ENCODE results near the gene SEM1.
"Not testable (repeated sequence)": the region's sequence is repeated elsewhere in the genome, so short reads cannot be mapped to it uniquely, and the experiment has no call there.

SEM1 gene

DNA sequence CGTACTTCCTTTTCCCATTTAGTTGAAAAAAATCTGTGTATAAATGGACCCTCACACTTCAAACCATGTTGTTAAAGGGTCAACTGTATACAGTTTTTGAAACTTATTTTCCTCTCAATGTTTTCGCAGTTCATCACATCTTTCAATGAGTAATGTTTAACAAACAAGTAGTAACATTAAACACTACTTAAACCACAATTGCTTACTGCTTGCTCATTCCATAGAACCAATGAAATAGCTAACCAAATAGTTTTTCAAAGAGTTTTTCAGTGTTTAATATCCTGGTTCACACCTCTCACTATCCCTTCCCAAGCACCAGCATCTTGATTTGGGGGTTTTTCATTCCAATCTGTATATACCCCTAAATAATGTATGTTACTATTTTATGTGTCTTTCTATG lies 9.1 kb downstream of the SEM1 start:
- no peak for DNase-seq

DNA sequence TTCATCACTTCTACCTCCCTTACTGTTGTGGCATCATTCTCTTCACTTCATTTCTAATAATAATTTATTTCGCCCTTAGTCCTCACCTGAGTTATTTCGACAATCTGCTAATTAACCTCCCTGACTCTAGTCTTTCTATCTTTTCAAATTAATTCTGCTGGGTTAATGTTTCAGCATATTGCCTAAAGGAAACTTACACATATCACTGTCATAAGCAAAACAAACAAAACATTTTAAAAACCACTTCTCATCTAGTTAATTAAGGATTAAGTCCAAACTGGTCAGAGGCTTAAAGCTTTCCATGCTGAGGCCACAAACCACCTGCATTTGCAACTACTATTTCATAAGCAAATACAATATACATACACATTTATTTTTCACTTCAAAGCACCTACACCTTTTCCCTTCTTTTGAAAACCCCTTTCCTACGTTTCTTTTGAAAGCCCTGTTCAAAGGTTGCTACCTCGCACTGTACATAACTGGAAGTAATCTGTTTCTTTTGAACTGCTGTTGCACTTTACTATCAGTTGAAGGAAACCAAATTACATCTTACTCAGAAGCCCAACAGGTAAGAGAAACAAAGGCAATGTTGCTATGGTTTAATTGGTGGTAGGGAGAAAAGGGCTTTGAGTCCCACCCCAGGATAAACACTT lies 10.3 kb downstream of the SEM1 start:
- no peak for DNase-seq

DNA sequence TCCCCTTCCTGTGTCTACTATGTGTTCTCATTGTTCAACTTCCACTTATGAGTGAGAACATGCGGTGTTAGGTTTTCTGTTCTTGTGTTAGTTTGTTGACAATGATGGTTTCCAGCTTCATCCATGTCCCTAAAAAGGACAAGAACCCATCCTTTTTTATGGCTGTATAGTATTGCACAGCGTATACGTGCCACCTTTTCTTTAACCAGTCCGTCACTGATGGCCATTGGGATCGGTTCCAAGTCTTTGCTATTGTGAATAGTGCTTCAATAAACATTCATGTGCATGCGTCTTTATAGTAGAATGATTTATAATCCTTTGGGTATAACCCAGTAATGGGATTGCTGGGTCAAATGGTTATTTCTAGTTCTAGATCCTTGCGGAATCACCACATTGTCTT lies 11.2 kb downstream of the SEM1 start:
- DNase-seq = not testable (repeated sequence)

DNA sequence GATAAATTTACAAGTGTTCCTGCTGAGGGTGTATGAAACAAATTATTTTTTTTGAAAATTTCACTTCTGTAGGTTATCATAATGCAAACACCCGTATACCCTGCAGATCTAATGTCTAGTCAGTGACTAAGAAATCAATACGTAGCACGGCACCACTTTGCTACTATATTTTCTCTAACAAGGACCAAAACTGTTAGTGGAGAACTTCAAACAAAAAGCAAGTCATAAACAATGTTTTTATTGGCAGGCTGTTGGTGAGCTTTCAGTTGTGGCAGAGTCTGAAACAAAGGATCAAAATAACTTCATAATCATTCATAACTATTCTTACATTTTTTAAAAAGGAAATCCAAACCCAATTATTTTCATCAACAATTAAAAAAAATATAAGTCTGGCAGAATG lies 11.8 kb downstream of the SEM1 start:
- DNase-seq = no peak

DNA sequence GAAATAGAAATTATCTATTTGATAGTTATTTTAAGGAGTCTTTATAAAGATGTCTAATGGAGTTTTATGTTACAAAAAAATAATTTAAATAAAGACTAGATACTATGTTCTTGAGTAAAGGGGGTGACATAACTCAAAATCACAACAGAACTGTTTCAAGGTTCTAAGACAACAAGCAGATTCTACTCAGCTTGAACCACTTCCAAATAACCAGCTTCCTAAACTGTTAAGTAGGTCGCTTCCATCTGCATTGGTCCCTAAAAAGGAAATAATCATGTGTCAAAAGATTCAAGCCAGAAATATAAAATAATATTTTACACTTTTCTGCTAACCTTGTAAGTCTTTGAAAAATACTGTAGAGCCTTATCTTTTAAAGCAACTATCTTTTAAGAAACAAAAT lies 14.1 kb downstream of the SEM1 start:
- no peak for DNase-seq

DNA sequence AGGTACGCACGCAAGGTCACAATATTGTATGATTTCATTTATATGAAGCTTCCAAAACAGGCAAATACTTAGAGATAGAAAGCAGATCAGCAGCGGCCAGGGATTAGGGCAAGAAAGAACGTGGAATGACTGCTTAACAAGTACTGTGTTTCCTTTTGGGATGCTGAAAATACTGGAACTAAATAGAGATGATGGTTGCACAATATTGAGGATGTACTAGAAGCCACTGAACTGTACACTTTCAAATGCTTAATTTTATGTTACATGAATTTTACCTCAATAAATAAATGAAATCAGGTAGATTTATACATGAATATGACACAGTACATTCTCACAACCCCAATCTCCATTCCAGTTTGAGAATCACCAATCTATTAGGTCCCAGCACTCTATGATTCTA lies 15.6 kb downstream of the SEM1 start:
- DNase-seq = no peak

DNA sequence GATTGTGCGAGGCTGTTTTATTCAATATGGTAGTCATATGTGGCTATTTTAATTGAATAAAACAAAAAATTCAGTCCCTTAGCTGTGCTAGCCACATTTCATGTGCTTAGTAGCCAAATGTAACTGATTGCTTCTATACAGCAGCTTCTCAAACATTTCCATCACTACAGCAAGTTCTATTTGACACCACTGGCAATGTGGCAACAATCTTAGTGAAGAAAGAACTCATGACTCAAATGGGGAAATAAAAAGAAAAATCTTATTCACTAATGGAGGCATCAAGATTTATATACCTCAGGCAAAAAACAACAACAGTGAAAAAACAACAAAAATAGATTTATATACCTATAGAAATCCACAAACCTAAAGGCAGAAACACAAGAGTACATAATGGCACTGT lies 17.9 kb downstream of the SEM1 start:
- no peak for DNase-seq

DNA sequence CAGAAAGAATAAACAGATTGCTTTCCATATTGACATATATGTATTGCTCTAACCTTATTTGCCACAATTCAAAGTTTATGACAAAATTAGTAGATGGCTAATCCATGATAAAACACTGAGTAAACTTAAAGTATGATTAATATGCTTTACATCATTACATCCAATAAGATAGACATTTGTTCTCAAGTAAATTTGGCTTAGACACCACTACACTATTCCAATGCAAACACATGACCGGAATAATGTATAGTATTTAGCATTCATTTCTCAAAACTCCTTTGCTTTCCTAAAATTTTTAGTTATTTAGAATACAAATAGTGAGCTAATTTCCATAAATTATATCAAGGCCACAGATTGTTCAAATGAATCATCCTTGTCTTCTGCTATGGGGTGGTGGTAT lies 20.2 kb downstream of the SEM1 start:
- no peak for DNase-seq

DNA sequence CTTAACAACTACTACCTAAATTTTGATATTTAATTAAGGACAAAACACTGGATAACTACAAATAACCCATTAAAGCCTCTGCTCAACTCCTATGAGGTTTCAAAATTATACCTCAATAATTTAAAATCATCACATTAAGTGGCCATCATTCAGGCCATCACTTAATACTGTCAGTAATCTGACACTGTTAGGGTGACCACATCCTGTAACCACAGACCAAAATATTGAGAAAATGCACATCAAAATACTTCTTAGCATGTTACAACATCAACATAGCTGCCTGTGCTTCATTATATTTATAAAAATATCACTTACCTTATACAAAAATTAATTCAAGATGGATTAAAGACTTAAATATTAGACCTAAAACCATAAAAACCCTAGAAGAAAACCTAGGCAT lies 23.3 kb downstream of the SEM1 start:
- DNase-seq = no peak

DNA sequence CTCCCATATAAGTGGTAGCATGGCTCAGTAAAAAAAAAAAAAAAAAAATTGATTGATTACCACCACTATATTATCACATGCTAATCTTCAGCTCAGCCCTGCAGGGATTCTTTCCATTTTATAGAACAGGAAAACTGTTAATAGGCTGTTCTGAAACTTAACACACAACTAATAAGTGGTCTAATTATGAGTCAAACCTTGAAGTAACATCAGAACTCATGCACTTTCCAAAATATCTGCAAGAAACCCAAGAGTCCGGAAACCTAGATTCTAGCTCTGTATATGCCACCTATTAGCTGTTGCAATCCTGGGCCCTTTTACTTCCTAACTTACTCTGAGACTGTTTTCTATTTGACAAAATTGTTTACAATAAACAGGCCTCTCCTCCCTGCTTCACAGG lies 23.9 kb downstream of the SEM1 start:
- no peak for DNase-seq

DNA sequence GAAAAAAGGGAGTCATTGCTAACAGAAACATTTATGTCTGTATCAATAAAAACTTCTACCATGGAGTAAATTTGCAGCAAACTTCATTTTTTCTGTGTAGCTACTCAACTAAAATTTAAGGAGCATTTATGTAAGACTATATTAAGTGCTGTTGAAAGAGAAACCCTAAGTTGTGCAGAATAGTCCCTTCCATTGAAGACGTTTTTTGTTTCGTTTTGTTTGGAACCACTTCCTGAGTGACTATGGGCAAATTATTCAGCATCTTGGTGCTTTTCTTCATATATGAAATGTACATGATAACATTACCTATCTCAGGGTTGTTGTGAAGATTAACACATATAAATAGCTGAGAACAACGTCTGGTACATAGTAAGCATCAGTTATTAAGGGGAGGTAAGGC lies 24.3 kb downstream of the SEM1 start:
- no peak for DNase-seq

DNA sequence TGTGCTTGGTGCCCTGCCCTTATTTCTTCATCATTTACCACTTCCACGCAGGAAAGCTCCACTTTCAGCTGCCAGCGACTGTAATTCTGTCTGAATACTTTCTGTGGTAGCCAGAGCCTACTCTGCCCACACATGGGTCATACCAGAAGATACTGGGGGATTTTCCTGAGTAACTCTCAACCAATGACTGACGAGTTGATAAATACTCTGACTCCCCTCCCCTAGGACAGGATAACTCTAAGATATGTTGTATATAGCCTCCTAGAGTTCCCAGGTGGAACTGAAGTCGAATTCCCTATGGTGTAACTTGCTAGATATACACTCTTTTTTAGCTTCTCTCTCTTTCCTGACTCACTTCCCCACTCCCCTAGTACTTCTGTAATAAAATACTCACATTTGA lies 29.8 kb downstream of the SEM1 start:
- DNase-seq = no peak

DNA sequence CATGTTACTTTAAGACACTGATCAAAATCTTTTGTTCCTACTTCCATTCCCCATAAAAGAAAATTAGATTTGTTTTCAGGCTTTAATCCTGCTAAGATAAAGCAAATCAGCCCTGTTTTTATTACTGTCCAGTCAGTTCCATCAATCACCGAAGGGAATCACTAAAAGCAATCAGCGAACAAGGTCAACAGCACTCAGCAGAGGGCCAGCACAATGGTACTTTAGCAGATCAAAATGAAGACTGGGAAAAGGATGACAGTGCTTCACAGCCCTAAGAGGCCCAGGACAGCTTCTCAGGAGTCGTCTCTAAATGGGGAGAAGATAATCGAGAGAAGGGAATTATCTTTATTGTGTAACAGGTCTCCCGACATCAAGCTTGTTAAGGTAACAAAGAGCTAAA lies 32.7 kb downstream of the SEM1 start:
- no peak for DNase-seq

DNA sequence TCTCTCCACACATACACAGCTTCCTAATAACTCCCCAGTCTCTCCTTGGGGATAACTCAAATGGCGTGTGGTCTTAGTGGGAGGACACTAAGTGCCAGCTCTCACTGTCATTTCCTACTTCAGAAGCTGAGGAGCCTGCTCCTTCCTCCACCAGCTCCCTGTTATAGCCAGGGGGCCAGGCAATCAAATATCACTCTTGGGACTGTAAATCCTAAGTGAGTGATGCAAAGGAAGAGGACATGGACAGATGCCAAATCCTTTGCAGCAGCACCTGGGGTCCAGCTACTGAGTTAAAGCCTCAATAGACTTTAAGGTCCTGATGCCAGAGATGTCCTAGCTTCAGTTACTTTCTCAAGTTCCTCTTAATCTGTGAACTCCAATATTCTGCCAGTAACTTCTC lies 34.1 kb downstream of the SEM1 start:
- no peak for DNase-seq

DNA sequence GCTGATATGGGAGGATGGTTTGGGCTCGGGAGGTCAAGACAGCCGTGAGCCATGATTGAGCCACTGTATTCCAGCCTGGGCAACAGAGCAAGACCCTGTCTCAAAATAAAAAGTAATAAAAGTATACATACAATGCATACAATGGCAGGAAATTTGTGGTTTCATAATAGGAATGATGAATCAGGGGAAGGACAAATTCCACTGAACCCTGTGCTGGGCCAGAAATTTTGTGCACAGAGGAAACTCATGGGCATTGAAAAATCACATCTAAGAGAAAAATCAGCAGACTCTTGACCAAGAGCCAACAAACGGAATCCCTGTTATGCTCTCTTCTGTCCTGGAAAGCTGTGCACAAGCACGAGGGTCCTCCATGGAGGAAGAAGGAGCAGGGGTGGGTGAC lies 35.1 kb downstream of the SEM1 start:
- DNase-seq = no peak

DNA sequence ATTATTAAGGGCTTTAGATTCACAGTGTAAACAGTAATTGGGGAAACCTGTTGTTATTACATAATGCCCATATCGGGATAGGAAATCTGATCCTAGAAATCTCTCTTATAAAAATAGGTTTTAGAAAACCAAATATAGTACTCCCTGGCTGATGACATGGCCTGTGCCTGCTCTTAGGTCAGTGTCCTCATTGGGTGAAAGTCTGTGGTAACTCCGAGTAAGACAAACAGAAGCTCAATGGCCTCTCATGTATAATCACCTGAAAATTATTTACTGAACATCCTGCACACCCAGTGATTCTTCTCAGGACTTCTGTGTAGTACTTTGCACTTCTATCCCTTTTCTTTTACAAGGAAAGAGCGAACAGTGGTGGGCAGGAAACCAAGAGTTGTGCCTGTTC lies 37.8 kb downstream of the SEM1 start:
- no peak for DNase-seq

DNA sequence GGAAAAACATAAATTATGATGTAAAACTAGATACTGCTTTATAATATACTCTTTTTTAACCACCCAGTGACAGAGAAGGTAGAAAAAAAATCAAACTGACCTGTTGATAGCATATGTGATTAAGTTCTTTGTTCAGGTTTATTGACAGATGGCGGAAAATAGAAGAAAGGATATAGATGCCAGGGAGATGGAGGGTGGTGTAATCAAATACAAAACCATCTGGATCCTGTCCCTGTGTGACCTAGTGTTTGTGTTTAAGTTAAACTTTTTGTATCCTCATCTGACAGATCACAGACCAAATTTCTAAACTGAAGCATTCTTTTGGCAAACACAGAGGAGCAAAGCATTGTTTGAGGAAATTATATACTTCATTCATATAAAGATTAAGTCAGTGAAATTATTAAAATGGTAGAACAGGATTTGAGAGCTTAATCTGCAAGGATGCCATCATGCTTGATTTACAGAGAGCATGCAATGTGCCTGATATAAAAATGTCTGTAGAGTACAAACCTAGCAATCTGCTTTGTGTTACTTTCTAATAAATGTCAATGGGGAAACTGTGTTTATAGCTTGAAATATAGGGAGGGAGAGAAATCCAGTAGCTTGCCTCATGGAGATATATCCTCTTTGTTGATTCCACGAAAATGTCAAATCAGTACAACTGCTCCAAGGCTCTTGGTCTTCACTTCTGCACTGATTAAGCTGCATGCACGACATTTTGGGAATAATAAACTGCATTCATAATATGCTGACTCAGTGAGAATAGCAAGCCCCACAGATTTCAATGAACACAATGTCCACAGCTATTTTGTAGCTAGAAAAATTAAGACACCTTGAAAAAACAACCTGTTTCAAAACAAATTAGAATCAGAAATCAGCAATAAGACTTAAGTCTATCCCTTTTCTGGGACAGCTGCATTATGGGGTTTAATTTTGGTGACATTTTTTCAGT lies 39.0 kb downstream of the SEM1 start:
- no peak for DNase-seq

DNA sequence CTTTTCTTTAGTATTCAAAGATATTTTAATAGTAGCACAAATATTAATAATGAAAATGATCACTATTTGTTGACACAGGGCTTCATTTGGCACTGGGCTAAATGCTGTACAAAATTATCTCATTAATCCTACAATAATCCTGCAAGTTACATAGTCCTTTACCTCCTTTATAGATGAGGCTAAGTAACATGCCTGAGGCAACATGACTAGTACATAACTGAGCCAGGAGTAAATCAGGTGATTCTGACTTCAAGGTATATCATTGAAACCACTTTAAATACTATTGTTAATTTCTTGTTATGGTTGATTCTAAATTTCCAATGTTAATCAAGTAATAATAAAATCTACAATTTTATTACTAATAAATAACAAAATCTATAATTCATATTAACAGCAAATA lies 39.8 kb downstream of the SEM1 start:
- DNase-seq = no peak

DNA sequence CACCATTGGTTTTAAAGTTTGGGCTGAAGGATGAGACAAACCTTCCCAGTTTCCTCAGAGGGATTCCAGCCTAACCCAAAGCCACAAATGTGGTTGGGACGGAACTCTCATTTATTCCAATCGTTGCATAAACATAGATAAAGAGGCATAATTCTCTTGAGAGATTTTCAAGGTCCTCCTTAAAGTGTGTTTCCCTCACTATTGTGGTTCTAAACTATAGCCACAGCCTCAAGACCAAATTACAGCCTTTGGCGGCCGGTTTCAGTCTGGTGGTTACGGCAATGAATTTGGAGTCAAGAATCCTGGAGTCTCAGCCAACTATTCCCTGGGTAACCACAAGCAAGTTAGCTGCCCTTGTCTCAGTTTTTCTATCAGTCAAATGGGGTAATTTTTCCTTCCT lies 42.6 kb downstream of the SEM1 start:
- no peak for DNase-seq

DNA sequence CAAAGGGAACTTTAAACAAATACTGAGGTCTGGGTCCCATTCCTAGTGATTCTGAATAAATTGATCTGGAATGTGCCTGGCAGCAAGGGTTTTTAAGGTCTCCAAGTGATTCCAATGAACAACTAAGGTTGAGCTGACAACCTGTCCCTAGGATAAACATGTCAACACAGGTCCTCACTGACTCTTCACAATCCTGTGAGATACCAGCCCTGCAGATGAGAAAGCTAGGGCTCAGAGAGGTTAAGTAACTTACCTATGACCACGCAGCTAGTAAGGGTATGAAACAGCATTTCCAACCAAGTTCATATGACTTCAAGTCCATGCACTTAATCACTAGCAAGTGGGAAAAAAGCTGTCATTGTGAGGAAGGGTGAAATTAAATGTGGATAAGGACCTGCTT lies 44.0 kb downstream of the SEM1 start:
- no peak for DNase-seq

DNA sequence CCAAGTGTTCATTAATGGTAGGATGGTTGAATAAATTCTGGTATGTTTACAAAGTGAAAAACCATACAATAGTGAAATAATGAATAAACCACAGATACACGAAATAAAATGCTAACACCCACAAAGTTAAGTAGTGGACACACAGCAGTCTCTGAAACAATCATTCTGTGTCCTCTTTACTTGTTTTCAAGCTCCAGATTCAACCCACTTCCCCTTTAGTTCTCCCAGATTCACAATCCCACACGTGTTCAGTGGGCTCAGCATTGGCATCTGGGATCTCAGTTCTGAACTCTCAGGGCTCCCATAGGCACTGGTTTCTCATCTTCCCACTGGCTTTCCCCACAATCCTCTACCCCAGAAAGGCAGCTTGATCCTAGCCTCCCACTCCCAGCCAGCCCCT lies 44.9 kb downstream of the SEM1 start:
- no peak for DNase-seq

DNA sequence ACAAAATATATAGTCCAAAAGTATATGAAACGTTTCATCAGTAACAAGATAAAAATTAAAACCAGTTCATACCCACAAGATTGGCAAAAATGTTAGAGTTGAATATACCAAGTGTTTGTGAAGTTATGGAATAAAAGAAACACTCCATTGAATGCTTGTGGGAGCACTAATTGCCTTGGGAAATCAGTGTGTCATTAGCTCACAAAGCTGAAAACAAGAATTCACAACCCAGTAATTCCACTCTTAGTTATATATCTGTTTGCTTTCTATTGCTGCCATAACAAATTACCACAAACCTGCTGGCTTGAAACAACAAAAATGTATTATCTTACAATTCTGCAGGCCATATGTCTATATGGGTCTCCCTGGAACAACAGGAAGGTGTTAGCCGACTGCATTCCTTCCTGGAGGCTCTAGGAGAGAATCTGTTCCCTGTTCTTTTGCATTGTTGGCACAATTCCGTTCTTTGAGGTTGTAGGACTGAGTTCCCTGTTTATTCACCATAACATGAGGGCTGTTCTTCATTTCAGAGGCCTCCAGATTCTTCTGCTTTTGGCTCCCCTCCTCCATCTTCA lies 45.7 kb downstream of the SEM1 start:
- no peak for DNase-seq

DNA sequence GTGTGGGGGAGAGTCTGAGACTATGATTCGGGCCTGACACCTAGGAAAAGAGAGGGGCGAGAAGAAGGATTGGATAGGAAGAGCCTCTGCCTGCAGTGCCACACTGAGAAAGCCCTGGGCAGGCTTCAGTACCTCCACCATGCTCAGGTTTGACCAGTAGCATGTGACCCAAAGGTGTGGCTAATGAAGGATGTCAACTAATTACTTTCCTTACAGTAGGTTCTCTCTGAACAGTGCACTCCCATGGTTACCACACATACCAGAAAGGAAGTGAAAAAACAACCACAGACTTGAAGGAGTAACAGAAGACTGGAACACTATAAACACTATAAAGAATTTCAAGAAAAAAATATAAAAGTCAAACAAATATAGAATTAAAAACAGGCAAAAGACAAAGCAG lies 46.2 kb downstream of the SEM1 start:
- DNase-seq = no peak

DNA sequence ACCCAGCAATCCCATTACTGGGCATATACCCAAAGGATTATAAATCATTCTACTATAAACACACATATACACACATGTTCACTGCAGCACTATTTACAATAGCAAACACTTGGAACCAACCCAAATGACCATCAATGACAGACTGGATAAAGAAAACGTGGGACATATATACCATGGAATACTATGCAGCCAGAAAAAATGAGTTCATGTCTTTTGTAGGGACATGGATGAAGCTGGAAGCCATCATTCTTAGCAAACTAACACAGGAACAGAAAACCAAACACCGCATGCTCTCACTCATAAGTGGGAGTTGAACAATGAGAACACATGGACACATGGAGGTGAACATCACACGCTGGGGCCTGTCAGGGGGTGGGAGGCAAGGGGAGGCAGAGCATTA lies 47.5 kb downstream of the SEM1 start:
- DNase-seq = not testable (repeated sequence)
